ENCODE results near the gene MTARC1. TPM values are rescaled to one million over a fixed set of nuclear protein-coding genes. Genes with fewer than 3 reads are reported as not detected.

MTARC1 gene
- total RNA-seq, 2 donors from 2014 or later, result 53.1 to 75.4 TPM

GRCh38 chr1:220791956-220792355 is 5.2 kb downstream of the MTARC1 start:
- H3K27ac ChIP-seq (ENCODE audit: low read depth, low read length), result no peak overlapping the region
- TF ChIP-seq, protein P1, sequence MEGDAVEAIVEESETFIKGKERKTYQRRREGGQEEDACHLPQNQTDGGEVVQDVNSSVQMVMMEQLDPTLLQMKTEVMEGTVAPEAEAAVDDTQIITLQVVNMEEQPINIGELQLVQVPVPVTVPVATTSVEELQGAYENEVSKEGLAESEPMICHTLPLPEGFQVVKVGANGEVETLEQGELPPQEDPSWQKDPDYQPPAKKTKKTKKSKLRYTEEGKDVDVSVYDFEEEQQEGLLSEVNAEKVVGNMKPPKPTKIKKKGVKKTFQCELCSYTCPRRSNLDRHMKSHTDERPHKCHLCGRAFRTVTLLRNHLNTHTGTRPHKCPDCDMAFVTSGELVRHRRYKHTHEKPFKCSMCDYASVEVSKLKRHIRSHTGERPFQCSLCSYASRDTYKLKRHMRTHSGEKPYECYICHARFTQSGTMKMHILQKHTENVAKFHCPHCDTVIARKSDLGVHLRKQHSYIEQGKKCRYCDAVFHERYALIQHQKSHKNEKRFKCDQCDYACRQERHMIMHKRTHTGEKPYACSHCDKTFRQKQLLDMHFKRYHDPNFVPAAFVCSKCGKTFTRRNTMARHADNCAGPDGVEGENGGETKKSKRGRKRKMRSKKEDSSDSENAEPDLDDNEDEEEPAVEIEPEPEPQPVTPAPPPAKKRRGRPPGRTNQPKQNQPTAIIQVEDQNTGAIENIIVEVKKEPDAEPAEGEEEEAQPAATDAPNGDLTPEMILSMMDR (conservative IDR thresholded peaks at IDR 0.05), result no peak
- H3K27me3 ChIP-seq (ENCODE audit: control insufficient read depth, insufficient read depth, low read length, poor library complexity, severe bottlenecking), result no peaks in the 10 kb centered on the region
- Mint-ChIP-seq H3K4me3 (no peak overlapping the region), H3K4me1 (peaks cover 8% of the 10 kb centered on the region), H3K9me3 (no peaks in the 10 kb centered on the region), H3K27me3 (ENCODE audit: insufficient read depth) (no peaks in the 10 kb centered on the region), H3K27ac (no peak overlapping the region), H3K36me3 (ENCODE audit: low read depth) (peaks cover 34% of the 10 kb centered on the region)
- no peak overlapping the region for H3K9ac ChIP-seq (ENCODE audit: extremely low read depth, low read length, poor library complexity, severe bottlenecking)
- peaks cover 4% of the 10 kb centered on the region for H3K4me1 ChIP-seq (ENCODE audit: control insufficient read depth, insufficient read depth, low read length)
- peaks cover 15% of the 10 kb centered on the region for H3K36me3 ChIP-seq (ENCODE audit: control insufficient read depth, insufficient read depth, low read length)
- no peak overlapping the region for H3K4me3 ChIP-seq (ENCODE audit: low read length)
- 94 to 98% methylated on average over 5 of the region's 5 CpGs for WGBS, 2 experiments (ENCODE audit: insufficient coverage in 1 of 2, insufficient read length in 1 of 2)
- H3K9me3 ChIP-seq (ENCODE audit: control insufficient read depth, low read length), result peaks cover 3% of the 10 kb centered on the region
- no peak for DNase-seq

DNA sequence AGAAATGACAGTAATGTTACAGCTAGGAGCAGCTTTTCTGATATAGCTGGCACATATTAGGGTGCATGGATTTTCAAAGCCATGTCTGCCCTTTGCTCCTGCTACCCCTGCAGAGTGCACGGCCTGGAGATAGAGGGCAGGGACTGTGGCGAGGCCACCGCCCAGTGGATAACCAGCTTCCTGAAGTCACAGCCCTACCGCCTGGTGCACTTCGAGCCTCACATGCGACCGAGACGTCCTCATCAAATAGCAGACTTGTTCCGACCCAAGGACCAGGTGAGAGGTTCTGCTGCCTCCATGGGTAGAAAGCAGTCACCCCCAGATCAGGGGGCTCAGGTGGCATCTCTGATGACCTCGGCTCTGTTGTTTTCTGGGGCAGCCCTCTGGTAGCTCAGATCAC is 9.8 kb downstream of the MTARC1 start:
- Mint-ChIP-seq H3K27ac (no peak overlapping the region), H3K36me3 (ENCODE audit: low read depth) (peaks cover 51% of the 10 kb centered on the region), H3K9me3 (no peaks in the 10 kb centered on the region), H3K27me3 (ENCODE audit: insufficient read depth) (no peaks in the 10 kb centered on the region), H3K4me1 (no peaks in the 10 kb centered on the region), H3K4me3 (no peak overlapping the region)
- Histone ChIP-seq H3K4me1 (ENCODE audit: control insufficient read depth, insufficient read depth, low read length) (no peaks in the 10 kb centered on the region), H3K4me3 (ENCODE audit: low read length) (no peak overlapping the region), H3K27ac (ENCODE audit: low read depth, low read length) (no peak overlapping the region), H3K9me3 (ENCODE audit: control insufficient read depth, low read length) (no peaks in the 10 kb centered on the region), H3K36me3 (ENCODE audit: control insufficient read depth, insufficient read depth, low read length) (peaks cover 24% of the 10 kb centered on the region), H3K27me3 (ENCODE audit: control insufficient read depth, insufficient read depth, low read length, poor library complexity, severe bottlenecking) (no peaks in the 10 kb centered on the region), H3K9ac (ENCODE audit: extremely low read depth, low read length, poor library complexity, severe bottlenecking) (no peak overlapping the region)
- WGBS, 2 experiments (ENCODE audit: insufficient coverage in 1 of 2, insufficient read length in 1 of 2), result 94 to 97% methylated on average over 7 to 10 of the region's 10 CpGs
- TF ChIP-seq, protein P1 (conservative IDR thresholded peaks at IDR 0.05), result no peak
- DNase-seq, result no peak

DNA sequence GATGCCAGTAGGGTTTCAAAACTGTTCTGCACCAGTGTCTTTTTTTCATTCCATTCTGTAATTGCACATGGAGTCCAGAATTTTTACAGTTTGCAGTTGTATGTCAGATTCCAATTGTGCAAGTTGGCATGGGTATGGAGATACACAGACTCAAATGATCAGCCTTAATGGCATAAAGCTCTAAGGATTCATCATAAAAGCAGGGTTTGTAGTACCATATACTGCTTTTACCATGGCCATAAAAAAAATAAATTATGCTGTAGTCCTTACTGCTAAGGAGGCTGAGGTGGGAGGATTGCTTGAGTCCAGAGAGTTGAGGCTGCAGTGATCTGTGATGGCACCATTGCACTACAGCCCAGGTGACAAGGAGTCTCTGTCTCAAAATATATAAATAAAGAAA is 10.3 kb downstream of the MTARC1 start:
- H3K36me3 Mint-ChIP-seq (ENCODE audit: low read depth), result peaks cover 52% of the 10 kb centered on the region
- Histone ChIP-seq H3K36me3 (ENCODE audit: control insufficient read depth, insufficient read depth, low read length) (peaks cover 28% of the 10 kb centered on the region), H3K4me1 (ENCODE audit: control insufficient read depth, insufficient read depth, low read length) (no peaks in the 10 kb centered on the region), H3K9me3 (ENCODE audit: control insufficient read depth, low read length) (no peaks in the 10 kb centered on the region), H3K9ac (ENCODE audit: extremely low read depth, low read length, poor library complexity, severe bottlenecking) (no peak overlapping the region), H3K27me3 (ENCODE audit: control insufficient read depth, insufficient read depth, low read length, poor library complexity, severe bottlenecking) (no peaks in the 10 kb centered on the region), H3K4me3 (ENCODE audit: low read length) (no peak overlapping the region), H3K27ac (ENCODE audit: low read depth, low read length) (no peak overlapping the region)
- DNase-seq, result no peak
- H3K4me3 Mint-ChIP-seq, result no peak overlapping the region
- no peak overlapping the region for H3K27ac Mint-ChIP-seq
- H3K9me3 Mint-ChIP-seq, result no peaks in the 10 kb centered on the region
- no peaks in the 10 kb centered on the region for H3K27me3 Mint-ChIP-seq (ENCODE audit: insufficient read depth)
- no peaks in the 10 kb centered on the region for H3K4me1 Mint-ChIP-seq
- TF ChIP-seq, protein P1 (conservative IDR thresholded peaks at IDR 0.05), result no peak
